Hepatocyte (in vitro differentiated cells): ENCODE measurements around the gene GLS2. TPM values are rescaled to one million over a fixed set of nuclear protein-coding genes. Genes with fewer than 3 reads are reported as not detected.
"Not testable (repeated sequence)": the region's sequence is repeated elsewhere in the genome, so short reads cannot be mapped to it uniquely, and the experiment has no call there.

Source experiments
- DNase-seq: peaks from one replicate; pipeline ENCODE4 v3.0.0-alpha.2; 2016; ENCODE audit warnings: low spot score
- H2AFZ ChIP-seq: fragments of 200-600 bp; sonication (generic); 2 replicates; pipeline ENCODE4 v1.6.0; 2016; ENCODE audit warnings: antibody characterized with exemption, mild to moderate bottlenecking
- H3K27ac ChIP-seq: fragments of 200-600 bp; sonication (generic); 2 replicates; pipeline ENCODE4 v1.5.1; 2016; ENCODE audit warnings: mild to moderate bottlenecking
- H3K27me3 ChIP-seq: fragments of 200-600 bp; sonication (generic); 2 replicates; pipeline ENCODE4 v1.6.1; 2016
- H3K36me3 ChIP-seq: fragments of 200-600 bp; sonication (generic); replicated peaks from 2 replicates; pipeline ENCODE4 v1.5.1; 2016; ENCODE audit warnings: low read depth; ENCODE audit not compliant: insufficient read depth
- H3K4me1 ChIP-seq: fragments of 200-600 bp; sonication (generic); 2 replicates; pipeline ENCODE4 v1.5.1; 2016; ENCODE audit warnings: mild to moderate bottlenecking, moderate library complexity; ENCODE audit not compliant: insufficient read depth
- H3K4me2 ChIP-seq: fragments of 200-600 bp; sonication (generic); 2 replicates; pipeline ENCODE4 v1.6.0; 2016
- H3K4me3 ChIP-seq: fragments of 200-600 bp; sonication (generic); 2 replicates; pipeline ENCODE4 v1.5.1; 2016; ENCODE audit warnings: mild to moderate bottlenecking
- H3K79me2 ChIP-seq: fragments of 200-600 bp; sonication (generic); 2 replicates; pipeline ENCODE4 v1.6.0; 2017; ENCODE audit warnings: mild to moderate bottlenecking
- H3K9me2 ChIP-seq: fragments of 200-600 bp; sonication (generic); replicated peaks from 2 replicates; pipeline ENCODE4 v1.6.0; 2017; ENCODE audit warnings: mild to moderate bottlenecking; ENCODE audit not compliant: insufficient read depth
- H3K9me3 ChIP-seq: fragments of 200-600 bp; sonication (generic); 2 replicates; pipeline ENCODE4 v1.5.1; 2016; ENCODE audit warnings: low read depth, mild to moderate bottlenecking
- H4K20me1 ChIP-seq: fragments of 200-600 bp; sonication (generic); 2 replicates; pipeline ENCODE4 v1.6.0; 2016; ENCODE audit warnings: mild to moderate bottlenecking; ENCODE audit not compliant: insufficient read depth, poor library complexity, severe bottlenecking
- EZH2 ChIP-seq: fragments of 200-600 bp; sonication (generic); IDR thresholded peaks from 2 replicates; pipeline ENCODE4 v1.6.1; 2016; ENCODE audit warnings: antibody characterized with exemption, mild to moderate bottlenecking, borderline replicate concordance
- EZH2phosphoT487 ChIP-seq: fragments of 200-600 bp; sonication (generic); IDR thresholded peaks from one replicate; pipeline ENCODE4 v1.6.1; 2018; ENCODE audit warnings: antibody characterized with exemption, mild to moderate bottlenecking, low read depth, moderate library complexity; ENCODE audit not compliant: unreplicated experiment, severe bottlenecking
- WGBS: methylation state at CpG from one replicate; pipeline ENCODE4 v1.1.6; 2016; ENCODE audit warnings: low lambda C conversion rate; ENCODE audit errors: missing lambda C conversion rate; 5-methylcytosine and 5-hydroxymethylcytosine counted together
- polyA plus RNA-seq: library from polyadenylated mRNA; unstranded; fragments of >200 nt; fragmentation: Nextera tagmentation; extraction: Ambion mirVana; gene quantifications from 2 replicates; pipeline ENCODE4 v1.2.1, GENCODE V29; 2016
- total RNA-seq: library from RNA; depleted of rRNA; stranded (reverse); fragments of >200 nt; gene quantifications from 2 replicates; pipeline ENCODE4 v1.2.3, GENCODE V29; 2014
- TF ChIP-seq, protein P1 (sequence below): fragments of 200-600 bp; sonication (generic); IDR thresholded peaks from 2 replicates; pipeline ENCODE4 v1.5.1; 2016; ENCODE audit warnings: antibody characterized with exemption, mild to moderate bottlenecking; ENCODE audit not compliant: poor library complexity

Gene GLS2
- total and polyA plus RNA-seq, 2 experiments from 2014 or later = 3.5 to 6.4 TPM

DNA sequence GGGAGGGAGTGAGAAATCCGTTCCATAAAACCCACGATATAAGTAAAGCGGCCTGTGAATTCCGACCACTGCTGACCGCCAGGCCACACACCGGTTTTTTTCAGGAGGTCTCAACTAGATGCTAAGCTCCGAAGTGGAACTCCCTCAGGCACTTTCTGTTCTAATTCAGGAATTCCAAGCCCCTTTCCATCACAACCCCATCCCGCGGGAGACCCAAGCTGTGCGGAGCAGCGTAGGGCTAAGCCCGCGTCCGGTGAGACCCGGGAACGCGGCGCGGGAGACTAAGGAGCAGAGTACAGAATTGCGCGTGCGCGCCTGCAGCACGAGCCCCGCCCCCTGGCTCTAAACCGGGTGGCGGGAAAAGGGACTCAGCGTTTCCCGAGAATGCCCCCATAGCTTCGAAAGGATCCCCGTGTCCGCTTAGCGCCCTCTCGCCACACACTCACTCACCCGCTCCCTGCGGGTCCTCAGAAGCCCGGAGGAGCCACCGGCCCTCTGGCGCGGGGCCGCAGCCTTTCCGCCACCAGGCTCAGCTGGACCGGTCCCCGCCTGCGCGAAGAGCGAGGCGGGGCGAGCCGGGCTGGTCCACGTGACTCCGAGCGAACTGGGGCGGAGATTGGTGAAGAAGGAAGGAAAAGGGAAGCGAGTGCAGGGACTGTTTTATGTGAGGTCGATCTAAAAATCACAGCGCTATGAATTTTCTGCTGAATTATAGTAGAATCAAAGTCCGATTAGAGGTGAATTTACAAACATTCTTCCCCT lies 38.9 kb downstream of the GLS2 start, which contains the start of gene TIMELESS:
TIMELESS (minus strand) TSS at position 567 of the 762 bp plus-strand sequence. CDS start 15,256 bp downstream, outside the sequence.
- H3K79me2 ChIP-seq = peaks cover 11% of the 10 kb centered on the region
- no peaks in the 10 kb centered on the region for H3K36me3 ChIP-seq
- H3K9me2 ChIP-seq = no peaks in the 10 kb centered on the region
- peak within 1 kb of the TSS; percentile 62 for H3K4me3 ChIP-seq
- no peaks in the 10 kb centered on the region for H4K20me1 ChIP-seq
- peak; percentile 95 for DNase-seq
- TF ChIP-seq EZH2phosphoT487 (no peak), EZH2 (no peak)
- TF ChIP-seq, protein P1, sequence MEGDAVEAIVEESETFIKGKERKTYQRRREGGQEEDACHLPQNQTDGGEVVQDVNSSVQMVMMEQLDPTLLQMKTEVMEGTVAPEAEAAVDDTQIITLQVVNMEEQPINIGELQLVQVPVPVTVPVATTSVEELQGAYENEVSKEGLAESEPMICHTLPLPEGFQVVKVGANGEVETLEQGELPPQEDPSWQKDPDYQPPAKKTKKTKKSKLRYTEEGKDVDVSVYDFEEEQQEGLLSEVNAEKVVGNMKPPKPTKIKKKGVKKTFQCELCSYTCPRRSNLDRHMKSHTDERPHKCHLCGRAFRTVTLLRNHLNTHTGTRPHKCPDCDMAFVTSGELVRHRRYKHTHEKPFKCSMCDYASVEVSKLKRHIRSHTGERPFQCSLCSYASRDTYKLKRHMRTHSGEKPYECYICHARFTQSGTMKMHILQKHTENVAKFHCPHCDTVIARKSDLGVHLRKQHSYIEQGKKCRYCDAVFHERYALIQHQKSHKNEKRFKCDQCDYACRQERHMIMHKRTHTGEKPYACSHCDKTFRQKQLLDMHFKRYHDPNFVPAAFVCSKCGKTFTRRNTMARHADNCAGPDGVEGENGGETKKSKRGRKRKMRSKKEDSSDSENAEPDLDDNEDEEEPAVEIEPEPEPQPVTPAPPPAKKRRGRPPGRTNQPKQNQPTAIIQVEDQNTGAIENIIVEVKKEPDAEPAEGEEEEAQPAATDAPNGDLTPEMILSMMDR = no peak
- under 1% methylated on average over 58 of the region's 58 CpGs for WGBS
- no peaks in the 10 kb centered on the region for H3K9me3 ChIP-seq
- H2AFZ ChIP-seq = peak within 1 kb of the TSS; percentile 88
- no peaks in the 10 kb centered on the region for H3K27me3 ChIP-seq
- H3K4me2 ChIP-seq = peak within 1 kb of the TSS; percentile 73
- peak within 1 kb of the TSS; percentile 88 for H3K27ac ChIP-seq
- H3K4me1 ChIP-seq = peaks cover 6% of the 10 kb centered on the region

DNA sequence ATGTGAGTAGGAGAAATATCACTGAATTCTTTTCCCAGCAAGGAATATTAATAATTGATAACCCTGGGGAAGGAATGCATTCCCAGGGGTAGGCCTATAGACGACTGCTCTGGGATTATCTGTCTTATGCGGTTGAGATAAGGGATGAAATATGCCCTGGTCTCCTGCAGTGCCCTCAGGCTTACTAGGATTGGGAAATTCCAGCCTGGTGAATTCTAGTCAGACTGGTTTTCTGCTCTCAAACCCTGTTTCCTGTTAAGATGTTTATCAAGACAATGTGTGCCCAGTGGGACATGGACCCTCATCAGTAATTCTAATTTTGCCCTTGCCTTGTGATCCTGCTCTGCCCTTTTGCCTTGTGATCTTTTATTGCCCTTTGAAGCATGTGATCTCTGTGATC lies 44.8 kb downstream of the GLS2 start:
- H3K27me3 ChIP-seq, H3K27ac ChIP-seq, H4K20me1 ChIP-seq, H3K36me3 ChIP-seq, H3K9me3 ChIP-seq, DNase-seq, H3K4me3 ChIP-seq, H3K4me1 ChIP-seq, H3K4me2 ChIP-seq, H2AFZ ChIP-seq, H3K9me2 ChIP-seq: not testable (repeated sequence)
- H3K79me2 ChIP-seq = peaks cover 35% of the 10 kb centered on the region
- WGBS = 28% methylated on average over 2 of the region's 2 CpGs

DNA sequence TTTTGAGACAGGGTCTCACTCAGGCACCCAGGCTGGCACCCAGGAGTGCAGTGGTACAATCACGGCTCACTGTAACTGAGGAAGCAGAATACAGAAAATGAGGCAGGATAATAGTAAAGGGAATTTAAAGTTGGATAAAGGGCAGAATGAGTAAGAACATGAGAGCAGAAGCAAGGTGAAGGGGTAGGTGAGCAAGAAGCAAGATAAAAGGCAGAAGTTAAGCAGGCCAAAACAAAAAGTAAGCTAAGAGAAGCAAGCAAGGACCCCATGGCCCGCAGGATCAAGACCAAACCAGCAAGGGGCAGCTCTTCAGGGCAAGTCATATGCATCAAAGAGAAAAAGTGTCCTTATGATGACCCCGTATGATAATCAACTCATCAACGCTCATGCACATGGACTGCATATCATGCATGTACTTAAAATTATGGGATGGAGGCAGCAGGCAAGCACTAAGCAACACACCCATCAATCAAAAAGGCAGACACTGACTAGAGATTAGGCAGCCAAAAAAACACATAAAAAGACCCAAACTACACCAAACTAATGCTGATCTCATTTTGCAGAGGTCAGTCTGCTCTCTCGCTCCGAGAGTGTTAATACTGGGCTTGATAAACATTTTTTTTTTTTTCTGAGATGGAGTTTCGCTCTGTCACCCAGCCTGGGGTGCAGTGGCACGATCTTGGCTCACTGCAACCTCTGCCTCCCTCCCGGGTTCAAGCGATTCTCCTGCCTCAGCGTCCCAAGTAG lies 50.4 kb downstream of the GLS2 start:
- Histone ChIP-seq H3K9me2 (no peaks in the 10 kb centered on the region), H3K79me2 (peaks cover 37% of the 10 kb centered on the region), H3K27ac (no peak overlapping the region), H2AFZ (no peak overlapping the region), H3K4me3 (no peak overlapping the region), H3K4me2 (no peak overlapping the region), H3K36me3 (no peaks in the 10 kb centered on the region), H4K20me1 (no peaks in the 10 kb centered on the region), H3K27me3 (no peaks in the 10 kb centered on the region), H3K9me3 (no peaks in the 10 kb centered on the region), H3K4me1 (no peaks in the 10 kb centered on the region)
- TF ChIP-seq, protein P1 = no peak
- no peak for TF ChIP-seq EZH2phosphoT487
- WGBS = 92% methylated on average over 11 of the region's 11 CpGs
- no peak for DNase-seq

DNA sequence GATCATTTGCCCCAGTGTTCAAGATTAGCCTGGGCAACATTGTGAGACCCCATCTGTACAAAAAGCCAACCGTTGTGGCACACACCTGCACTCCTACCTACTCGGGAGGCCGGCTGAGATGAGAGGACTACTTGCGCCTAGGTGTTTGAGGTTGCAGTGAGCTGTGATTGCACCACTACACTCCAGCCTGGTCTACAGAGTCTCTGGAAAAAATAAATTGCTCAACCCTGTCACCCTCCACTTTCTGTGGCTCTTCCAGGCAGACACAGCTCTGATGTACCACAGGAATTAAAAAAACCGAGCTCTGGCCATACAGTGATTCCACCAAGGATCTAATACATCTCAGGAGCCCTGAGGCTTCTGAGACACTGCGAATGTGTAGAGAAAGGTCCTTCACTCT lies 53.1 kb downstream of the GLS2 start:
- no peak overlapping the region for H2AFZ ChIP-seq
- no peak overlapping the region for H3K27ac ChIP-seq
- H3K4me1 ChIP-seq = no peaks in the 10 kb centered on the region
- H3K9me3 ChIP-seq = no peaks in the 10 kb centered on the region
- H3K79me2 ChIP-seq = peaks cover 24% of the 10 kb centered on the region
- no peak for DNase-seq
- H4K20me1 ChIP-seq = no peaks in the 10 kb centered on the region
- no peaks in the 10 kb centered on the region for H3K36me3 ChIP-seq
- no peak overlapping the region for H3K4me3 ChIP-seq
- no peak overlapping the region for H3K4me2 ChIP-seq
- TF ChIP-seq, protein P1 = no peak
- no peak for TF ChIP-seq EZH2phosphoT487
- TF ChIP-seq EZH2 = no peak
- H3K27me3 ChIP-seq = no peaks in the 10 kb centered on the region
- WGBS = 92% methylated on average over 6 of the region's 6 CpGs
- H3K9me2 ChIP-seq = no peaks in the 10 kb centered on the region
